Activated CD8-positive, alpha-beta memory T cell treated with anti-CD3 and anti-CD28 coated beads, Interleukin-2, amount 50 U/mL, for 4 hours (primary cell): ENCODE measurements around the gene PEX7.
"Not testable (repeated sequence)": the region's sequence is repeated elsewhere in the genome, so short reads cannot be mapped to it uniquely, and the experiment has no call there.

Source experiments
- DNase-seq: peaks from one replicate; pipeline ENCODE4 v3.0.0-alpha.2; 2020

The PEX7 gene

DNA sequence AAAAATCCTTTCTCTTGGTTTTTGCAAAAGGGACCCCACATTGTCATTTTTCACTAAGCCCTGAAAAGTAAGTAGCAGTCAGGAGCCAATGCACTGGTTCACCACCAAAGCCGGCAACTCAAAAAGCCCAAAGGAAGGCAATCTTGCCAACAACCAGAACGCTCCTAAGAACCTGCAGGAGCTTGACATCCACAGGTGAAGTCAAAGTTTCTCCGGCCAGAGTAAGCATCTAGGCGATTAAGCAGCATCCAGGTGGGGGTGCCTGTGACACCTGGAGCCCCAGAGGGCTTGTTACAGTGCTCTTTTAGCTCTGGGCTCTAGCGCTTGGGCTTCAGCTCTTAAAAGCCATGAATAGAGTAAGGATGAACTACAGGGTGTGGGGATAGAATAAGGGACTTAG, 135.8 kb downstream of the PEX7 start:
- DNase-seq, result no peak

DNA sequence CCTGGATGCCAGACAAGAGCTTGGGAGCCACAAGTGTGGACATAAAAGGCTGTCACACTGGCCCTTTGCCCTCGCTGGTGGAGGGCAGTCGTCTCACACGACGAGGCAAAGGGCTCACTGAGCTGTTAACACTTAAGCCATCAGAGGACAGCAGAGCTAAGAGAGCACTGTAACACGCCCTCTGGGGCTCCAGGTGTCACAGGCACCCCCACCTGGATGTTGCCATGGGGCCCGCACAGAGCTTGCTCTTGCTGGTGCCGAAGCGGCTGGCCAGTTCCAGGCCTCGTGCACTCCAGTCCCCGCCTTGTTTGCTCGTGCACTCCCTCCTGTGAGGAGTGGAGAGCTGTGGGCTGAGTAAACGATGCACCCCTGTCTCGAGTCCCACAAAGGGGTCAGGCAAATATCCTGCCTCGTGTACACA, 137.1 kb downstream of the PEX7 start:
- no peak for DNase-seq

GRCh38 chr6:136959935-136960334, 137.5 kb downstream of the PEX7 start:
- not testable (repeated sequence) for DNase-seq

DNA sequence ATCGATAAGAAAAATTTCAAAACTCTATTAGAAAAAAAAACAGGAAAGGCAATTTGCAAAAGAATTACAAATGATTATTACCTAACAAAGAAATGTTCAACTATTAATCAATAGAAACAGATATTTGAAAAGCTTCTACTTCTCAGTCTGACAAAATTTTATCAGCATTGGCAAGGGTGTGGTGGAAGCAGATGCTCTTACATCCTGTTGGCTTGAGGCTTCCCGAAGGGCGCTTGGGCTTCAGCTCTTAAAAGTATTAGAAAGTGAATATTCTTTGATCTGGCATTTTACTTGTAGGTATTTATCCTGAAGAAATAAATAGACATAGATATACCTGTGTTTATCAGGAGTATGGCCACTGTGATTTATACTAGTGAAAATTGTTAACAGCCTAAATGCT, 138.4 kb downstream of the PEX7 start:
- DNase-seq, result no peak

DNA sequence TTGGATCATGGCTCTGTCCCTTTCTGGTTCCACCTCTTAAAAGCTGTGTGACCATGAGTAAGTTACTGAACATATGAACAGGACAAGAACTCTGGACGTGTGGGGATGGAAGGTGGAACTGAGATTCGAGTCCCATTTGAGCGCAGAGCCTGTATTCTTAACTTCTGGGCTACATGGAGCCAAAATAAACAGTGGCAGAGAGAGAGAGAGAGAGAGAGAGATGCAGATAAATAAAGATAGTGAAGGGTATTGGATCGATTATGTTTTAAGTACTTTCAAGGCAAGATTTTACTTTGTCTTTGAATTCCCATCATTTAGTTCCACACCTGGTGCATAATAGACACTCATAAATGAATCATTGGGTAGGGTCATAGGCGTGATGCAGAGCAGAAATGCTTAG, 139.5 kb downstream of the PEX7 start:
- DNase-seq, result no peak

- DNase-seq, result no peak
Measured at GRCh38 chr6:136962661-136963060, 140.3 kb downstream of the PEX7 start.

- no peak for DNase-seq
Measured at GRCh38 chr6:136963259-136963658, 140.9 kb downstream of the PEX7 start.
